BE2C (cell line): ENCODE results near the gene B3GAT3.

Source experiments
- DNase-seq: peaks from one replicate; pipeline ENCODE4 v3.0.0-alpha.2; 2020
- H3K27me3 ChIP-seq: fragments of 250-450 bp; sonication (Bioruptor Pico); 2 replicates; pipeline ENCODE4 v1.5.1; 2020; ENCODE audit warnings: mild to moderate bottlenecking
- H3K36me3 ChIP-seq: fragments of 250-450 bp; sonication (Bioruptor Pico); 2 replicates; pipeline ENCODE4 v1.5.1; 2020; ENCODE audit warnings: mild to moderate bottlenecking
- H3K4me1 ChIP-seq: fragments of 250-450 bp; sonication (Bioruptor Pico); 2 replicates; pipeline ENCODE4 v1.5.1; 2020
- H3K4me3 ChIP-seq: 2 replicates; pipeline ENCODE4 v1.5.1; 2011; ENCODE audit warnings: low read depth, low read length
- H3K9me3 ChIP-seq: fragments of 250-450 bp; sonication (Bioruptor Pico); 2 replicates; pipeline ENCODE4 v1.5.1; 2020
- CTCF ChIP-seq: IDR thresholded peaks from 2 replicates; pipeline ENCODE4 v1.5.1; 2012; ENCODE audit warnings: mild to moderate bottlenecking, low read depth, low read length

B3GAT3 gene

GRCh38 chr11:62579252-62579651, 42.5 kb downstream of the B3GAT3 start:
- no peak for TF ChIP-seq CTCF
- Histone ChIP-seq H3K27me3 (no peaks in the 10 kb centered on the region), H3K9me3 (no peaks in the 10 kb centered on the region), H3K4me3 (no peak overlapping the region), H3K4me1 (no peaks in the 10 kb centered on the region), H3K36me3 (peaks cover 3% of the 10 kb centered on the region; the same call in 1 of the 2 replicates)
- DNase-seq: no peak

GRCh38 chr11:62578541-62578940, 43.2 kb downstream of the B3GAT3 start:
- Histone ChIP-seq H3K4me3 (no peak overlapping the region), H3K36me3 (peaks cover under 1% of the 10 kb centered on the region; the same call in 1 of the 2 replicates), H3K4me1 (no peaks in the 10 kb centered on the region), H3K9me3 (no peaks in the 10 kb centered on the region), H3K27me3 (no peaks in the 10 kb centered on the region)
- no peak for TF ChIP-seq CTCF
- DNase-seq: no peak

GRCh38 chr11:62577046-62577714, 44.6 kb downstream of the B3GAT3 start:
- peaks cover 9% of the 10 kb centered on the region for H3K36me3 ChIP-seq
- no peak for TF ChIP-seq CTCF
- H3K9me3 ChIP-seq: no peaks in the 10 kb centered on the region
- H3K27me3 ChIP-seq: no peaks in the 10 kb centered on the region
- DNase-seq: no peak
- H3K4me3 ChIP-seq: no peak overlapping the region
- H3K4me1 ChIP-seq: no peaks in the 10 kb centered on the region

GRCh38 chr11:62575837-62576236, 45.9 kb downstream of the B3GAT3 start:
- Histone ChIP-seq H3K4me3 (no peak overlapping the region), H3K4me1 (no peaks in the 10 kb centered on the region), H3K9me3 (no peaks in the 10 kb centered on the region), H3K27me3 (no peaks in the 10 kb centered on the region), H3K36me3 (peaks cover 23% of the 10 kb centered on the region)
- no peak for DNase-seq
- TF ChIP-seq CTCF: no peak

GRCh38 chr11:62575156-62575555, 46.6 kb downstream of the B3GAT3 start:
- Histone ChIP-seq H3K4me1 (no peaks in the 10 kb centered on the region), H3K4me3 (peak overlapping the region; percentile 64), H3K9me3 (no peaks in the 10 kb centered on the region), H3K27me3 (no peaks in the 10 kb centered on the region), H3K36me3 (peaks cover 29% of the 10 kb centered on the region)
- no peak for DNase-seq
- no peak for TF ChIP-seq CTCF

- H3K27me3 ChIP-seq: no peaks in the 10 kb centered on the region
- no peaks in the 10 kb centered on the region for H3K9me3 ChIP-seq
- no peaks in the 10 kb centered on the region for H3K4me1 ChIP-seq
- H3K4me3 ChIP-seq: peak overlapping the region; percentile 64
- no peak for DNase-seq
- no peak for TF ChIP-seq CTCF
- peaks cover 33% of the 10 kb centered on the region for H3K36me3 ChIP-seq
Observed at GRCh38 chr11:62574363-62575071, 47.3 kb downstream of the B3GAT3 start.
